ENCODE data around the gene UBXN6. TPM values are rescaled to one million over a fixed set of nuclear protein-coding genes. Genes with fewer than 3 reads are reported as not detected.

The UBXN6 gene
- total and polyA plus RNA-seq, 2 of the 8 experiments (the other 6 are each of a cell fraction or from before 2014, with no cell fraction given): 28.0 to 43.8 TPM

DNA sequence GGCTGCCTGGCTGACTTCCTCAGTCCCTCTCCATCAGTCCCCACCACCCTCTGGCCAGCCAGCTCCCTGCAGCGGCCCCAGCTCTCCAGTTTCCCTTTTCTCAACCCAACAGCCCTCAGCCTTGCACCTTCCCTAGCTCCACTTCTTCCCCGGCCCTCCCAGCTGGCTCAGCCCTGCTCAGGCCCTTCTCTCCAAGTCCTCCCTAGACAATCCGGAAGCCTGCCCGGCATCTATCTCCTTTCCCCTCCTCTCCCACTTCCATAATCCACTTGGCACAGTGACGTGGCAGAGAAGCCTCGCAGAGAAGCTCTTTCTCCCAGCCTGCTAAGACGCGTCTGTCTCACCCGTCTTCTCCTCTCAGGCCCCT, 1.1 kb downstream of the UBXN6 start (continued):
- TF ChIP-seq ZNF274 (IDR thresholded peaks at IDR 0.05; ENCODE audit: borderline replicate concordance, extremely low read depth, low read length): no peak
- TF ChIP-seq TAF1 (IDR thresholded peaks at IDR 0.05; ENCODE audit: low read depth, low read length): no peak
- TF ChIP-seq SP1 (IDR thresholded peaks at IDR 0.05; ENCODE audit: low read depth, low read length): no peak
- no peak for TF ChIP-seq TBP (IDR thresholded peaks at IDR 0.05; ENCODE audit: low read depth, low read length)
- TF ChIP-seq POLR2AphosphoS5 (IDR thresholded peaks at IDR 0.05; ENCODE audit: low read depth, low read length): no peak
